Measurements from ENCODE around the gene FAM114A1. TPM values are rescaled to one million over a fixed set of nuclear protein-coding genes. Genes with fewer than 3 reads are reported as not detected.

The FAM114A1 gene
- total RNA-seq, 2 experiments from 2014 or later, result 0.50 to 0.65 TPM

DNA sequence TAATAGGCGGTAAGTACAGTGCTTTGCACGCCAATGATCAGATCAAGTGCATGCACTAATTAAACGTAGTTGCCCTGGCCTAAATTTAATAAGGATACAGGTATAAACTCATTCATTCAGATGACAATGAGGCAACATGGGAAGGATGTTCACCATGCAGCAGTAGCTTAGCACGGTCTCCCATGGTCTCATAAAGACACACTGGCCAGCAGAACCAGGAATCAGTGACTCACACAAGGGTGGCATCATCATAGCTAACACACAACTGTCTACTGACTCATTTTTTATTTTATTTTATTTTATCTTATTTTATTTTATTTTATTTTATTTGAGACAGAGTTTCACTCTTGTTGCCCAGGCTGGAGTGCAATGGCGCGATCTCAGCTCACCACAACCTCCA lies 121.9 kb downstream of the FAM114A1 start:
- ChIA-PET CTCF (interaction anchor here (0.8 to 1.8 kb wide), 2 partner anchors 86 to 669 kb away, joined by 3 to 5 read pairs; no protein-coding TSS in a partner anchor), POLR2A (no interaction called here)
- Mint-ChIP-seq H3K27ac (no peak overlapping the region), H3K27me3 (no peaks in the 10 kb centered on the region), H3K9me3 (no peaks in the 10 kb centered on the region), H3K36me3 (peaks cover 32% of the 10 kb centered on the region), H3K4me3 (no peak overlapping the region), H3K4me1 (ENCODE audit: low read depth) (peaks cover 41% of the 10 kb centered on the region)
- DNase-seq, result no peak
- intact Hi-C loops (cut with micrococcal nuclease), result loop anchor here (10.0 kb wide), 2 partner anchors 185 to 365 kb away; partner anchors contain the start of gene TLR1

DNA sequence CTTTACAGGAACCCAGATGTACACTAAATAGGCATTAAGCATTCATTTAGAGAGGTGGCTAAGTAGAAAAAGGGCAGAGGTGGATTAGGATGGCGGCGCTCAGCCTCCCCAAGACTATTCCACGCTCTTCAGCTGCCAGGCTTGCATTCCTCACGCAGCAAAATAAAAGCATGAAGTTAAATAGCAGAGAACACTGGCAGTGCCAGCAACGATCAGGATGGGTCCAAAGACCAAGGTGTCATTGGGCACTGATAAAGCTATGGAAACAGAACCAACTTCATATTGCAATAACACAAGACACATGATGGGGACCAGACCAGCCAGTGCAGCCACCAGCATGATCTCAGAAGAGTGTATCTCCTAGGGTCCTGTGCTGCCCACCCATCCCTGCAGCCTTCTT lies 122.6 kb downstream of the FAM114A1 start:
- no peak for DNase-seq
- Mint-ChIP-seq H3K9me3 (no peaks in the 10 kb centered on the region), H3K27me3 (no peaks in the 10 kb centered on the region), H3K27ac (no peak overlapping the region), H3K4me3 (no peak overlapping the region), H3K36me3 (peaks cover 35% of the 10 kb centered on the region), H3K4me1 (ENCODE audit: low read depth) (peaks cover 36% of the 10 kb centered on the region)
- intact Hi-C loops (cut with micrococcal nuclease), result no loop called here
- ChIA-PET POLR2A (no interaction called here), CTCF (interaction anchor here (0.9 kb wide), 1 partner anchor 10 kb away, joined by 3 read pairs; no protein-coding TSS in a partner anchor)

DNA sequence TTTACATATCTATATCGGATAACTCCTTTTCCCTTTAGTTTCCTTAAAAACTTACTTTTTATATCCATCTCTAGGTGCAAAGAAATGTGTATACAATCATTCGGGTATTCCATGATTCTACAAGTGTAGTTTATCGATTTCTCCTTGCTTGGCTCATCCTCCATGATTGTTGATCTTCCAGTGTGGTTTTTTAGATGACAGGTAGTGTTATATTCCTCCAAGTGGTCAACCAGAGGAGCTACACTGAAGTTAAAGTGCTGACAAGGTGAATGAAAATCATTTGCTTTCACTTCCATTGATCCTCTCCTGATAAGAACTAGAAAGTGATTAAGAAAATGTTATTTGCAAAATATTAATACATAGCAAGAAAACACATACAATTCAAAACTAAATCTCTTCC lies 126.1 kb downstream of the FAM114A1 start:
- no peaks in the 10 kb centered on the region for H3K27me3 Mint-ChIP-seq
- H3K4me3 Mint-ChIP-seq, result no peak overlapping the region
- H3K9me3 Mint-ChIP-seq, result no peaks in the 10 kb centered on the region
- CTCF ChIA-PET, result interaction anchor here (0.6 to 1.2 kb wide), 5 partner anchors 10 to 88 kb away, joined by 3 read pairs; no protein-coding TSS in a partner anchor
- peaks cover 37% of the 10 kb centered on the region for H3K36me3 Mint-ChIP-seq
- POLR2A ChIA-PET, result no interaction called here
- DNase-seq, result no peak
- H3K27ac Mint-ChIP-seq, result no peak overlapping the region
- peaks cover 10% of the 10 kb centered on the region for H3K4me1 Mint-ChIP-seq (ENCODE audit: low read depth)
- intact Hi-C loops (cut with micrococcal nuclease), result no loop called here

DNA sequence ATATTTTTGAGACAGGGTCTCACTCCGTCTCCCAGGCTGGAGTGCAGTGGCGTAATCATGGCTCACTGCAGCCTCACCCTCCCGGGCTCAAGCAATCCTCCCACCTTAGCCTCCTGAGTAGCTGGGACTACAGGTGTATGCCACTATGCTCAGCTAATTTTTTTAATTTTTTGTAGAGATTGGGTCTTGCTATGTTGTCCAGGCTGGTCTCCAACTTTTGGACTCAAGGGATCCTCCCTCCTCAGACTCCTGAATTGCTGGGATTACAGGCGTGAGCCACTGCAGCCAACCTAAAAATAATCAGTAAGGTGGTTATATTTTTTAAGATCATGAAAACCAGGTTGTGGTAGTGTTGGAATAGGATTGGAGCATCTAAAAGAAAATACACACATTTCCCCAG lies 126.5 kb downstream of the FAM114A1 start:
- peaks cover 8% of the 10 kb centered on the region for H3K4me1 Mint-ChIP-seq (ENCODE audit: low read depth)

More for the DNA sequence above, 126.5 kb downstream of the FAM114A1 start:
- ChIA-PET POLR2A (no interaction called here), CTCF (interaction anchor here (0.6 to 1.2 kb wide), 4 partner anchors 10 to 88 kb away, joined by 3 read pairs; no protein-coding TSS in a partner anchor)
- Mint-ChIP-seq H3K27ac (no peak overlapping the region), H3K4me3 (no peak overlapping the region), H3K36me3 (peaks cover 35% of the 10 kb centered on the region), H3K9me3 (no peaks in the 10 kb centered on the region), H3K27me3 (no peaks in the 10 kb centered on the region)
- intact Hi-C loops (cut with micrococcal nuclease), result no loop called here
- no peak for DNase-seq

Small RNA genes lying within 50 kb of the gene (microRNA-seq; reads per million reads assigned to microRNA genes)
- gene MIR574 (ENCODE audit: borderline microRNAs expressed, borderline number of aligned reads, borderline replicate concordance), result 1.6 reads per million

Other genes starting within 250 kb of the FAM114A1 start
- 1 to 10 TPM; 9.1 to 9.9 TPM for gene KLF3, start 203.6 kb upstream of the FAM114A1 start, total RNA-seq
- under 1 TPM in 1 of 2 experiments, not detected in 1; 0.05 TPM for gene TLR10, start 84.8 kb upstream of the FAM114A1 start, total RNA-seq
- 1 to 10 TPM; 1.5 to 1.8 TPM for gene TLR1, start 63.0 kb upstream of the FAM114A1 start, total RNA-seq
- 1 to 10 TPM; 1.4 to 2.2 TPM for gene TLR6, start 11.0 kb upstream of the FAM114A1 start, total RNA-seq
- gene TMEM156, start 164.6 kb downstream of the FAM114A1 start, total RNA-seq, result 10 to 100 TPM; 28.0 to 28.4 TPM
- gene KLHL5, start 194.4 kb downstream of the FAM114A1 start, total RNA-seq, result 10 to 100 TPM; 35.2 to 35.6 TPM